ENCODE data around the gene KBTBD12. TPM values are rescaled to one million over a fixed set of nuclear protein-coding genes. Genes with fewer than 3 reads are reported as not detected.
"Not testable (repeated sequence)": the region's sequence is repeated elsewhere in the genome, so short reads cannot be mapped to it uniquely, and the experiment has no call there.

The KBTBD12 gene
- total RNA-seq, 1 donor from 2014 or later = not detected

- Mint-ChIP-seq H3K9me3 (ENCODE audit: unreplicated experiment) (no peaks in the 10 kb centered on the region), H3K4me1 (ENCODE audit: low read depth, unreplicated experiment) (peaks cover 4% of the 10 kb centered on the region), H3K27ac (ENCODE audit: unreplicated experiment) (no peak overlapping the region), H3K4me3 (ENCODE audit: unreplicated experiment) (no peak overlapping the region), H3K27me3 (ENCODE audit: unreplicated experiment) (no peaks in the 10 kb centered on the region), H3K36me3 (ENCODE audit: unreplicated experiment) (peaks cover 7% of the 10 kb centered on the region)
- no peak for TF ChIP-seq CTCF (IDR thresholded peaks at IDR 0.05; ENCODE audit: partially characterized antibody, unreplicated experiment)
- DNase-seq = no peak
Measured at GRCh38 chr3:127908202-127908601, 6.8 kb upstream of the KBTBD12 start.

- no peak for DNase-seq
- Mint-ChIP-seq H3K9me3 (ENCODE audit: unreplicated experiment) (no peaks in the 10 kb centered on the region), H3K4me1 (ENCODE audit: low read depth, unreplicated experiment) (peaks cover 4% of the 10 kb centered on the region), H3K4me3 (ENCODE audit: unreplicated experiment) (no peak overlapping the region), H3K27ac (ENCODE audit: unreplicated experiment) (no peak overlapping the region), H3K36me3 (ENCODE audit: unreplicated experiment) (peaks cover 4% of the 10 kb centered on the region), H3K27me3 (ENCODE audit: unreplicated experiment) (no peaks in the 10 kb centered on the region)
- no peak for TF ChIP-seq CTCF (IDR thresholded peaks at IDR 0.05; ENCODE audit: partially characterized antibody, unreplicated experiment)
Measured at GRCh38 chr3:127908951-127909350, 6.1 kb upstream of the KBTBD12 start.

GRCh38 chr3:127909646-127910045 is 5.4 kb upstream of the KBTBD12 start:
- H3K4me3 Mint-ChIP-seq (ENCODE audit: unreplicated experiment) = no peak overlapping the region
- DNase-seq = no peak
- no peaks in the 10 kb centered on the region for H3K36me3 Mint-ChIP-seq (ENCODE audit: unreplicated experiment)
- no peak overlapping the region for H3K27ac Mint-ChIP-seq (ENCODE audit: unreplicated experiment)
- no peak for TF ChIP-seq CTCF (IDR thresholded peaks at IDR 0.05; ENCODE audit: partially characterized antibody, unreplicated experiment)
- peaks cover 5% of the 10 kb centered on the region for H3K27me3 Mint-ChIP-seq (ENCODE audit: unreplicated experiment)
- H3K4me1 Mint-ChIP-seq (ENCODE audit: low read depth, unreplicated experiment) = peaks cover 4% of the 10 kb centered on the region
- H3K9me3 Mint-ChIP-seq (ENCODE audit: unreplicated experiment) = peaks cover 1% of the 10 kb centered on the region

- Mint-ChIP-seq H3K4me3 (ENCODE audit: unreplicated experiment) (no peak overlapping the region), H3K36me3 (ENCODE audit: unreplicated experiment) (no peaks in the 10 kb centered on the region), H3K4me1 (ENCODE audit: low read depth, unreplicated experiment) (peaks cover 11% of the 10 kb centered on the region), H3K9me3 (ENCODE audit: unreplicated experiment) (peaks cover 1% of the 10 kb centered on the region), H3K27ac (ENCODE audit: unreplicated experiment) (no peak overlapping the region), H3K27me3 (ENCODE audit: unreplicated experiment) (peaks cover 5% of the 10 kb centered on the region)
- TF ChIP-seq CTCF (IDR thresholded peaks at IDR 0.05; ENCODE audit: partially characterized antibody, unreplicated experiment) = no peak
- no peak for DNase-seq
Measured at GRCh38 chr3:127911421-127911931, 3.6 kb upstream of the KBTBD12 start.

GRCh38 chr3:127913841-127914240 is 1.2 kb upstream of the KBTBD12 start:
- not testable (repeated sequence) for H3K9me3 Mint-ChIP-seq (ENCODE audit: unreplicated experiment); H3K36me3 Mint-ChIP-seq (ENCODE audit: unreplicated experiment); DNase-seq; H3K4me3 Mint-ChIP-seq (ENCODE audit: unreplicated experiment); H3K27me3 Mint-ChIP-seq (ENCODE audit: unreplicated experiment); H3K27ac Mint-ChIP-seq (ENCODE audit: unreplicated experiment)
- peaks cover 15% of the 10 kb centered on the region for H3K4me1 Mint-ChIP-seq (ENCODE audit: low read depth, unreplicated experiment)

Measured in glutamatergic neuron (in vitro differentiated cells).